ENCODE results near the gene TREX2.

DNA sequence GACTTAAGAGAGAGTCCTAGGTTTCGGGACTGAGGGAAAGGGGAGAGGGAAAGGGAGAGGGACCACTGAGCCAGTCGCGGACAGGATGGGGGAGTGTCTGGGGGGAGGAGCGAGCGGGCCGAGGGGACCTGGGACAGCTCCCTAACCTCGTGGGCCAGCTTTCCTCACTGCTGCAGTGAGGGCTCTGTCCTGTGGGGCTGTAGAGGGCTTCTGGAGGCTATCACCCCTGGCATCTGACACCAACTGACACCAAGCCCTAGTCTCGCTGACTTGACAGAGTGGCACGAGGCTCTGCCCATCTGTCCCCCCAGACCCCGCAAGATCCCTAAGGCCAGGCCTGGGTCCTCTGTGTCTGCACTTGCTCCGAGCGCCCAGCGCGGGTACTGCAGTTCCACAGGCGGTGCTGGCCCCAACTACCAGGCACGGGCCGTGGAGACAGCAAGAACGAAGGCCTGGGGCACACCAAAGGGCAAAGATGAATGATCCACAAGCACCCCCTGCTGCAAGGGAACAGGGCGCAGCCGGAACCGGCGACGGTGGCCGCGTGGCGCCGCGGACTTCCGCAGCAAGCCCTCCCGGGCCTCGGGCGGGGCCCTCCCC lies 24.1 kb upstream of the TREX2 start:
- TF ChIP-seq, protein P1, sequence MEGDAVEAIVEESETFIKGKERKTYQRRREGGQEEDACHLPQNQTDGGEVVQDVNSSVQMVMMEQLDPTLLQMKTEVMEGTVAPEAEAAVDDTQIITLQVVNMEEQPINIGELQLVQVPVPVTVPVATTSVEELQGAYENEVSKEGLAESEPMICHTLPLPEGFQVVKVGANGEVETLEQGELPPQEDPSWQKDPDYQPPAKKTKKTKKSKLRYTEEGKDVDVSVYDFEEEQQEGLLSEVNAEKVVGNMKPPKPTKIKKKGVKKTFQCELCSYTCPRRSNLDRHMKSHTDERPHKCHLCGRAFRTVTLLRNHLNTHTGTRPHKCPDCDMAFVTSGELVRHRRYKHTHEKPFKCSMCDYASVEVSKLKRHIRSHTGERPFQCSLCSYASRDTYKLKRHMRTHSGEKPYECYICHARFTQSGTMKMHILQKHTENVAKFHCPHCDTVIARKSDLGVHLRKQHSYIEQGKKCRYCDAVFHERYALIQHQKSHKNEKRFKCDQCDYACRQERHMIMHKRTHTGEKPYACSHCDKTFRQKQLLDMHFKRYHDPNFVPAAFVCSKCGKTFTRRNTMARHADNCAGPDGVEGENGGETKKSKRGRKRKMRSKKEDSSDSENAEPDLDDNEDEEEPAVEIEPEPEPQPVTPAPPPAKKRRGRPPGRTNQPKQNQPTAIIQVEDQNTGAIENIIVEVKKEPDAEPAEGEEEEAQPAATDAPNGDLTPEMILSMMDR (IDR thresholded peaks at IDR 0.05) = peak in 3 of 6 experiments; percentile 18 to 33 (median 22)
- TF ChIP-seq POLR2A (IDR thresholded peaks at IDR 0.05) = no peak

All from Peyer's patch (tissue), 4 donors.